Measurements from ENCODE around the gene SIPA1. TPM values are rescaled to one million over a fixed set of nuclear protein-coding genes. Genes with fewer than 3 reads are reported as not detected.

Gene SIPA1
- total and polyA plus RNA-seq, 2 of the 8 experiments (the other 6 are each of a cell fraction or from before 2014, with no cell fraction given): 35.3 to 72.2 TPM

DNA sequence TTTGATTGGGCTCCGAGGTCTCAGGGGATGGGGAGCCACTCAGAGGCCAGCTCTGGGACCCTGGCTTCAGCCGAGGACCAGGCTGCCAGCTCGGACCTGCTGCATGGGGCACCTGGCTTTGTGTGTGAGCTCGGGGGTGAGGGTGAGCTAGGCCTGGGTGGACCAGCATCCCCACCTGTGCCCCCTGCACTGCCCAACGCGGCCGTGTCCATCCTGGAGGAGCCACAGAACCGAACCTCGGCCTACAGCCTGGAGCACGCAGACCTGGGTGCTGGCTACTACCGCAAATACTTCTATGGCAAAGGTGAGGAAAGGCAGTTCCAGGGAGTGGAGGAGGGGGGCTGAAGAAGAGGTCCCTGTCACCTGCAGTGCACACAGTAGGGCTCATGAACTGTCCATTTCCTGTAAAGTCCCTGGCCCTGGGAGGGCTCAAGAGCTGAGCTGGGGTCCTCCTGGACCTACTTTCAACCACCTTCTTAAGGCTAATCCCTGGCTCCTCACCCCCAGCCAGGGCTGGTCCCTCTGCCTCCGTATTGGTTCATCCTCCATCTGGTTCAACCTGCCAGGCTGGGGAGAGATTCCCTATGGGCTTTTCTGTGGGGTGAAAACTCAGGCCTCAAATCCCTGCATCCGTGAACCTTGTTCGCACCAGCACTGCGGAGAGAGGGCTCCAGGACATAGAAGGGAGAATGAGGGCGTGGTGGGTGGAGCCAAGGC lies 3.6 kb downstream of the SIPA1 start:
- DNase-seq (ENCODE audit: low read depth in 1 of 2, low spot score in 2 of 2) (no peak), FAIRE-seq (no peak)
- CTCF ChIA-PET (ENCODE audit: partially characterized antibody): interaction anchor here (0.7 to 2.4 kb wide), 13 partner anchors 9 to 983 kb away, joined by 3 to 12 read pairs (median 4); partner anchors contain the start of genes AP5B1 and KAT5
- Histone ChIP-seq H2AFZ (ENCODE audit: low read length) (peak overlapping the region; percentile 52; the same call in 1 of the 2 replicates), H3K14ac (ENCODE audit: insufficient read length) (no peak overlapping the region), H3K23ac (ENCODE audit: insufficient read length) (no peak overlapping the region), H2AK5ac (ENCODE audit: low read depth, low read length) (peak overlapping the region; percentile 40; the same call in 1 of the 2 replicates), H3K18ac (ENCODE audit: extremely low read depth, low read length) (no peak overlapping the region; the same call in 1 of the 2 replicates), H2BK120ac (replicated peaks; ENCODE audit: low read depth, low read length) (no peak overlapping the region), H3K4ac (replicated peaks; ENCODE audit: insufficient read length, low read depth, low read length) (no peak overlapping the region), H3K9ac (replicated peaks in 1 of 4; ENCODE audit: extremely low read depth in 1 of 4, low read depth in 3 of 4, low read length in 3 of 4) (no peak overlapping the region), H2BK5ac (ENCODE audit: low read depth, low read length) (peak overlapping the region; percentile 40; the same call in 1 of the 2 replicates), H3K9me3 (ENCODE audit: insufficient read depth in 2 of 2, low read depth in 1 of 2, low read length in 1 of 2) (no peaks in the 10 kb centered on the region), H3K27me3 (replicated peaks in 1 of 4; ENCODE audit: control insufficient read depth in 3 of 4, extremely low read depth in 1 of 4, insufficient read depth in 3 of 4, low read length in 3 of 4) (peaks cover 0 to 4% (median 2%) of the 10 kb centered on the region in 4 experiments; a peak in 3 of 7 replicates), H3K4me3 (ENCODE audit: extremely low read depth in 1 of 4, insufficient read depth in 2 of 4, low read depth in 3 of 4, low read length in 4 of 4) (peak overlapping the region in 2 of 4 experiments; percentile 26 to 70; a peak in 5 of 8 replicates), H2BK15ac (ENCODE audit: low read length) (no peak overlapping the region), H3K4me1 (replicated peaks in 1 of 4; ENCODE audit: control insufficient read depth in 3 of 4, insufficient read depth in 4 of 4, low read length in 3 of 4) (peaks cover 3 to 36% (median 22%) of the 10 kb centered on the region in 4 experiments), H4K91ac (replicated peaks; ENCODE audit: insufficient read length, low read length) (peak overlapping the region; percentile 52), H3K56ac (replicated peaks; ENCODE audit: insufficient read length, low read depth, low read length) (no peak overlapping the region), H3K79me2 (ENCODE audit: control insufficient read depth in 1 of 2, insufficient read depth in 2 of 2, low read length in 2 of 2) (no peaks in the 10 kb centered on the region), H2BK12ac (ENCODE audit: low read depth, low read length) (peak overlapping the region; percentile 80; the same call in 1 of the 2 replicates), H3K23me2 (ENCODE audit: low read depth, low read length) (peaks cover 8% of the 10 kb centered on the region; the same call in 1 of the 2 replicates), H3K4me2 (ENCODE audit: insufficient read depth in 1 of 2, low read depth in 2 of 2, low read length in 2 of 2) (peak overlapping the region; percentile 77 to 98), H4K5ac (ENCODE audit: insufficient read length, low read depth, low read length) (peak overlapping the region; percentile 86), H4K8ac (ENCODE audit: extremely low read depth, insufficient read depth, low read length) (peak overlapping the region; percentile 17; the same call in 1 of the 2 replicates), H2BK20ac (ENCODE audit: low read length) (0 out of 2 replicates have a peak overlapping the region, but pooled peaks have one; percentile 21), H3K79me1 (ENCODE audit: low read depth, low read length) (no peaks in the 10 kb centered on the region; the same call in 1 of the 2 replicates), H3K27ac (ENCODE audit: low read depth, low read length) (no peak overlapping the region), H4K20me1 (replicated peaks in 1 of 2; ENCODE audit: control insufficient read depth in 1 of 2, insufficient read depth in 2 of 2, low read length in 2 of 2) (peaks cover 0 to 11% of the 10 kb centered on the region in 2 experiments), H3K36me3 (ENCODE audit: control insufficient read depth in 2 of 4, insufficient read depth in 4 of 4, low read length in 3 of 4) (peaks cover 0 to 6% (median 2%) of the 10 kb centered on the region in 4 experiments; a peak in 3 of 8 replicates)
- POLR2A ChIA-PET (ENCODE audit: partially characterized antibody): interaction anchor here (0.5 to 6.0 kb wide), 8 partner anchors 11 to 217 kb away, joined by 3 to 56 read pairs (median 6); partner anchors contain the start of genes CFL1 and RELA
- 75% methylated on average over 16 of the region's 16 CpGs; no CpG with 5 or more reads in 1 of the 2 experiments for WGBS, 2 experiments (ENCODE audit: extremely low coverage in 1 of 2, insufficient coverage in 1 of 2, insufficient read length in 1 of 2, insufficient replicate concordance in 2 of 2, low coverage in 1 of 2, low lambda C conversion rate in 2 of 2, missing lambda C conversion rate in 1 of 2)
- TF ChIP-seq RBBP5 (IDR thresholded peaks at IDR 0.05; ENCODE audit: borderline replicate concordance, low read depth, low read length) (0 out of 2 replicates have a peak, but pooled peaks have one; percentile 18), NRF1 (IDR thresholded peaks at IDR 0.05; ENCODE audit: low read depth, low read length) (no peak)

Data from H1 (cell line).